ENCODE measurements around the gene CFAP298. TPM values are rescaled to one million over a fixed set of nuclear protein-coding genes. Genes with fewer than 3 reads are reported as not detected.

CFAP298 gene
- total and polyA plus RNA-seq, 2 of the 13 experiments (the other 11 are each of a cell fraction or from before 2014, with no cell fraction given): 21.2 to 62.2 TPM

- TF ChIP-seq AKNA (CRISPR knock-in tag; IDR thresholded peaks at IDR 0.05; ENCODE audit: borderline replicate concordance): no peak
- TF ChIP-seq, protein P1, sequence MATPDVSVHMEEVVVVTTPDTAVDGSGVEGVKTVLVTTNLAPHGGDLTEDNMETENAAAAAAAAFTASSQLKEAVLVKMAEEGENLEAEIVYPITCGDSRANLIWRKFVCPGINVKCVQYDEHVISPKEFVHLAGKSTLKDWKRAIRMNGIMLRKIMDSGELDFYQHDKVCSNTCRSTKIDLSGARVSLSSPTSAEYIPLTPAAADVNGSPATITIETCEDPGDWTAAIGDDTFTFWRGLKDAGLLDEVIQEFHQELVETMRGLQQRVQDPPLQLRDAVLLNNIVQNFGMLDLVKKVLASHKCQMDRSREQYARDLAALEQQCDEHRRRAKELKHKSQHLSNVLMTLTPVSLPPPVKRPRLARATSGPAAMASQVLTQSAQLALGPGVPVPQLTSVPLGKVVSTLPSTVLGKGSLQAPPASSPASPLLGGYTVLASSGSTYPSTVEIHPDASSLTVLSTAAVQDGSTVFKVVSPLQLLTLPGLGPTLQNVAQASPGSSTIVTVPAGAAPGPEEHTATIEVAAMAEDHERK (CRISPR knock-in tag; IDR thresholded peaks at IDR 0.05; ENCODE audit: low read depth): 0 out of 2 replicates have a peak, but pooled peaks have one; percentile 8
- TF ChIP-seq ARNTL (CRISPR knock-in tag; IDR thresholded peaks at IDR 0.05): no peak
- peak; percentile 80 for TF ChIP-seq GABPA (IDR thresholded peaks at IDR 0.05; ENCODE audit: low read depth, low read length)
- peak; percentile 97 for TF ChIP-seq GABPA (CRISPR knock-in tag; IDR thresholded peaks at IDR 0.05; ENCODE audit: low read depth)
- TF ChIP-seq, protein P2, sequence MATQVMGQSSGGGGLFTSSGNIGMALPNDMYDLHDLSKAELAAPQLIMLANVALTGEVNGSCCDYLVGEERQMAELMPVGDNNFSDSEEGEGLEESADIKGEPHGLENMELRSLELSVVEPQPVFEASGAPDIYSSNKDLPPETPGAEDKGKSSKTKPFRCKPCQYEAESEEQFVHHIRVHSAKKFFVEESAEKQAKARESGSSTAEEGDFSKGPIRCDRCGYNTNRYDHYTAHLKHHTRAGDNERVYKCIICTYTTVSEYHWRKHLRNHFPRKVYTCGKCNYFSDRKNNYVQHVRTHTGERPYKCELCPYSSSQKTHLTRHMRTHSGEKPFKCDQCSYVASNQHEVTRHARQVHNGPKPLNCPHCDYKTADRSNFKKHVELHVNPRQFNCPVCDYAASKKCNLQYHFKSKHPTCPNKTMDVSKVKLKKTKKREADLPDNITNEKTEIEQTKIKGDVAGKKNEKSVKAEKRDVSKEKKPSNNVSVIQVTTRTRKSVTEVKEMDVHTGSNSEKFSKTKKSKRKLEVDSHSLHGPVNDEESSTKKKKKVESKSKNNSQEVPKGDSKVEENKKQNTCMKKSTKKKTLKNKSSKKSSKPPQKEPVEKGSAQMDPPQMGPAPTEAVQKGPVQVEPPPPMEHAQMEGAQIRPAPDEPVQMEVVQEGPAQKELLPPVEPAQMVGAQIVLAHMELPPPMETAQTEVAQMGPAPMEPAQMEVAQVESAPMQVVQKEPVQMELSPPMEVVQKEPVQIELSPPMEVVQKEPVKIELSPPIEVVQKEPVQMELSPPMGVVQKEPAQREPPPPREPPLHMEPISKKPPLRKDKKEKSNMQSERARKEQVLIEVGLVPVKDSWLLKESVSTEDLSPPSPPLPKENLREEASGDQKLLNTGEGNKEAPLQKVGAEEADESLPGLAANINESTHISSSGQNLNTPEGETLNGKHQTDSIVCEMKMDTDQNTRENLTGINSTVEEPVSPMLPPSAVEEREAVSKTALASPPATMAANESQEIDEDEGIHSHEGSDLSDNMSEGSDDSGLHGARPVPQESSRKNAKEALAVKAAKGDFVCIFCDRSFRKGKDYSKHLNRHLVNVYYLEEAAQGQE (IDR thresholded peaks at IDR 0.05; ENCODE audit: borderline replicate concordance in 1 of 2, low read depth in 1 of 2, low read length in 2 of 2): no peak
- no peak for TF ChIP-seq ZBTB7A (CRISPR knock-in tag; IDR thresholded peaks at IDR 0.05)
- peak; percentile 98 for TF ChIP-seq HDAC1 (CRISPR knock-in tag; IDR thresholded peaks at IDR 0.05)
- TF ChIP-seq MLX (CRISPR knock-in tag; IDR thresholded peaks at IDR 0.05): no peak
- TF ChIP-seq, protein P3, sequence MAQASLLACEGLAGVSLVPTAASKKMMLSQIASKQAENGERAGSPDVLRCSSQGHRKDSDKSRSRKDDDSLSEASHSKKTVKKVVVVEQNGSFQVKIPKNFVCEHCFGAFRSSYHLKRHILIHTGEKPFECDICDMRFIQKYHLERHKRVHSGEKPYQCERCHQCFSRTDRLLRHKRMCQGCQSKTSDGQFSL (CRISPR knock-in tag; IDR thresholded peaks at IDR 0.05): peak; percentile 85
- peak; percentile 99 for TF ChIP-seq ARID4A (CRISPR knock-in tag; IDR thresholded peaks at IDR 0.05; ENCODE audit: borderline replicate concordance)
- TF ChIP-seq THAP11 (CRISPR knock-in tag; IDR thresholded peaks at IDR 0.05): peak; percentile 91
These were observed at the start of gene CFAP298 (continued) for GRCh38 chr21:32612075-32612998.

Measured in HepG2 (cell line).